ENCODE results near the gene SNU13.

The SNU13 gene

GRCh38 chr22:41656556-41656955 is 32.1 kb downstream of the SNU13 start:
- no peak overlapping the region for H3K9ac ChIP-seq (ENCODE audit: low read length)
- H3K36me3 ChIP-seq (ENCODE audit: control insufficient read depth in 1 of 2, insufficient read depth in 2 of 2, low read length in 2 of 2) = peaks cover 69 to 82% of the 10 kb centered on the region in 2 experiments
- no peak overlapping the region for H4K12ac ChIP-seq (ENCODE audit: low read depth, low read length)
- H3K23ac ChIP-seq (ENCODE audit: low read length) = no peak overlapping the region
- H3K27ac ChIP-seq (ENCODE audit: low read depth, low read length) = no peak overlapping the region
- peaks cover 1% of the 10 kb centered on the region for H3K9me3 ChIP-seq (ENCODE audit: insufficient read depth, low read depth, low read length)
- no peak overlapping the region for H2BK120ac ChIP-seq (ENCODE audit: insufficient read depth, low read length, poor library complexity)
- no peaks in the 10 kb centered on the region for H3K27me3 ChIP-seq (ENCODE audit: insufficient read depth, low read length)
- H2AFZ ChIP-seq (ENCODE audit: insufficient read depth, low read length, poor library complexity) = no peak overlapping the region
- no peaks in the 10 kb centered on the region for H3K79me1 ChIP-seq (ENCODE audit: low read length)
- no peak overlapping the region for H3K4me3 ChIP-seq (ENCODE audit: low read depth, low read length)
- no peaks in the 10 kb centered on the region for H3K79me2 ChIP-seq (ENCODE audit: control insufficient read depth, insufficient read depth, low read length, poor library complexity)
- H2BK5ac ChIP-seq (ENCODE audit: low read depth, low read length, poor library complexity) = no peak overlapping the region
- H2AK5ac ChIP-seq (ENCODE audit: low read length) = no peak overlapping the region
- H4K91ac ChIP-seq (ENCODE audit: low read depth, low read length) = no peak overlapping the region
- no peaks in the 10 kb centered on the region for H3K4me1 ChIP-seq (ENCODE audit: control insufficient read depth in 1 of 2, insufficient read depth in 2 of 2, low read length in 2 of 2)
- WGBS (ENCODE audit: extremely low coverage, insufficient coverage, insufficient read length) = no CpG with 5 or more reads among the region's 5 CpGs
- no peak overlapping the region for H3K18ac ChIP-seq (ENCODE audit: low read length)
- DNase-seq = no peak
- H4K8ac ChIP-seq (ENCODE audit: low read depth, low read length) = no peak overlapping the region
- no peak overlapping the region for H3K4me2 ChIP-seq (ENCODE audit: low read length)
- H3K14ac ChIP-seq (ENCODE audit: low read length) = no peak overlapping the region
- H2BK12ac ChIP-seq (ENCODE audit: low read length) = no peak overlapping the region
- no peak overlapping the region for H3K4ac ChIP-seq (ENCODE audit: low read depth, low read length)

- H3K4me3 ChIP-seq (ENCODE audit: low read depth, low read length) = no peak overlapping the region
- H2BK120ac ChIP-seq (ENCODE audit: insufficient read depth, low read length, poor library complexity) = no peak overlapping the region
- no peak overlapping the region for H3K23ac ChIP-seq (ENCODE audit: low read length)
- no peak overlapping the region for H3K27ac ChIP-seq (ENCODE audit: low read depth, low read length)
- H3K79me1 ChIP-seq (ENCODE audit: low read length) = no peaks in the 10 kb centered on the region
- H3K27me3 ChIP-seq (ENCODE audit: insufficient read depth, low read length) = no peaks in the 10 kb centered on the region
- H3K79me2 ChIP-seq (ENCODE audit: control insufficient read depth, insufficient read depth, low read length, poor library complexity) = no peaks in the 10 kb centered on the region
- no peak overlapping the region for H2BK5ac ChIP-seq (ENCODE audit: low read depth, low read length, poor library complexity)
- WGBS (ENCODE audit: extremely low coverage, insufficient coverage, insufficient read length) = no CpG with 5 or more reads among the region's 3 CpGs
- no peak for DNase-seq
- H3K4ac ChIP-seq (ENCODE audit: low read depth, low read length) = no peak overlapping the region
- no peak overlapping the region for H3K18ac ChIP-seq (ENCODE audit: low read length)
- no peak overlapping the region for H4K12ac ChIP-seq (ENCODE audit: low read depth, low read length)
- no peak overlapping the region for H2AFZ ChIP-seq (ENCODE audit: insufficient read depth, low read length, poor library complexity)
- H4K91ac ChIP-seq (ENCODE audit: low read depth, low read length) = no peak overlapping the region
- H2AK5ac ChIP-seq (ENCODE audit: low read length) = no peak overlapping the region
- H3K14ac ChIP-seq (ENCODE audit: low read length) = no peak overlapping the region
- no peak overlapping the region for H3K9ac ChIP-seq (ENCODE audit: low read length)
- no peak overlapping the region for H2BK12ac ChIP-seq (ENCODE audit: low read length)
- H3K36me3 ChIP-seq (ENCODE audit: control insufficient read depth in 1 of 2, insufficient read depth in 2 of 2, low read length in 2 of 2) = peaks cover 68 to 81% of the 10 kb centered on the region in 2 experiments
- H4K8ac ChIP-seq (ENCODE audit: low read depth, low read length) = no peak overlapping the region
- no peaks in the 10 kb centered on the region for H3K4me1 ChIP-seq (ENCODE audit: control insufficient read depth in 1 of 2, insufficient read depth in 2 of 2, low read length in 2 of 2)
- no peak overlapping the region for H3K4me2 ChIP-seq (ENCODE audit: low read length)
- no peaks in the 10 kb centered on the region for H3K9me3 ChIP-seq (ENCODE audit: insufficient read depth, low read depth, low read length)
These were observed 34.3 kb downstream of the SNU13 start for GRCh38 chr22:41654322-41654721.

- Histone ChIP-seq H3K4ac (ENCODE audit: low read depth, low read length) (no peak overlapping the region), H3K9me3 (ENCODE audit: insufficient read depth, low read depth, low read length) (no peaks in the 10 kb centered on the region), H2AK5ac (ENCODE audit: low read length) (no peak overlapping the region), H3K27me3 (ENCODE audit: insufficient read depth, low read length) (no peaks in the 10 kb centered on the region), H3K36me3 (ENCODE audit: control insufficient read depth in 1 of 2, insufficient read depth in 2 of 2, low read length in 2 of 2) (peaks cover 56 to 73% of the 10 kb centered on the region in 2 experiments), H2BK120ac (ENCODE audit: insufficient read depth, low read length, poor library complexity) (no peak overlapping the region), H2AFZ (ENCODE audit: insufficient read depth, low read length, poor library complexity) (no peak overlapping the region), H2BK12ac (ENCODE audit: low read length) (no peak overlapping the region), H4K91ac (ENCODE audit: low read depth, low read length) (no peak overlapping the region), H3K27ac (ENCODE audit: low read depth, low read length) (no peak overlapping the region), H3K79me1 (ENCODE audit: low read length) (no peaks in the 10 kb centered on the region), H3K14ac (ENCODE audit: low read length) (no peak overlapping the region), H3K9ac (ENCODE audit: low read length) (no peak overlapping the region), H3K18ac (ENCODE audit: low read length) (no peak overlapping the region), H3K23ac (ENCODE audit: low read length) (no peak overlapping the region), H3K4me1 (ENCODE audit: control insufficient read depth in 1 of 2, insufficient read depth in 2 of 2, low read length in 2 of 2) (no peaks in the 10 kb centered on the region), H3K79me2 (ENCODE audit: control insufficient read depth, insufficient read depth, low read length, poor library complexity) (no peaks in the 10 kb centered on the region), H2BK5ac (ENCODE audit: low read depth, low read length, poor library complexity) (no peak overlapping the region), H4K8ac (ENCODE audit: low read depth, low read length) (no peak overlapping the region), H4K12ac (ENCODE audit: low read depth, low read length) (no peak overlapping the region), H3K4me2 (ENCODE audit: low read length) (no peak overlapping the region), H3K4me3 (ENCODE audit: low read depth, low read length) (no peak overlapping the region)
- no CpG with 5 or more reads among the region's 11 CpGs for WGBS (ENCODE audit: extremely low coverage, insufficient coverage, insufficient read length)
- DNase-seq = no peak
These were observed 37.8 kb downstream of the SNU13 start for GRCh38 chr22:41650821-41651220.

- H4K12ac ChIP-seq (ENCODE audit: low read depth, low read length) = no peak overlapping the region
- H4K8ac ChIP-seq (ENCODE audit: low read depth, low read length) = no peak overlapping the region
- H3K4me3 ChIP-seq (ENCODE audit: low read depth, low read length) = no peak overlapping the region
- no CpG with 5 or more reads among the region's 1 CpG for WGBS (ENCODE audit: extremely low coverage, insufficient coverage, insufficient read length)
- H3K14ac ChIP-seq (ENCODE audit: low read length) = no peak overlapping the region
- H2AFZ ChIP-seq (ENCODE audit: insufficient read depth, low read length, poor library complexity) = no peak overlapping the region
- no peak overlapping the region for H3K27ac ChIP-seq (ENCODE audit: low read depth, low read length)
- no peaks in the 10 kb centered on the region for H3K79me1 ChIP-seq (ENCODE audit: low read length)
- no peak overlapping the region for H2BK5ac ChIP-seq (ENCODE audit: low read depth, low read length, poor library complexity)
- H2AK5ac ChIP-seq (ENCODE audit: low read length) = no peak overlapping the region
- H2BK12ac ChIP-seq (ENCODE audit: low read length) = no peak overlapping the region
- H3K36me3 ChIP-seq (ENCODE audit: control insufficient read depth in 1 of 2, insufficient read depth in 2 of 2, low read length in 2 of 2) = peaks cover 55 to 76% of the 10 kb centered on the region in 2 experiments
- H3K9ac ChIP-seq (ENCODE audit: low read length) = no peak overlapping the region
- no peak overlapping the region for H3K4me2 ChIP-seq (ENCODE audit: low read length)
- no peak for DNase-seq
- H3K27me3 ChIP-seq (ENCODE audit: insufficient read depth, low read length) = no peaks in the 10 kb centered on the region
- no peak overlapping the region for H3K23ac ChIP-seq (ENCODE audit: low read length)
- no peak overlapping the region for H4K91ac ChIP-seq (ENCODE audit: low read depth, low read length)
- H3K4me1 ChIP-seq (ENCODE audit: control insufficient read depth in 1 of 2, insufficient read depth in 2 of 2, low read length in 2 of 2) = no peaks in the 10 kb centered on the region
- H2BK120ac ChIP-seq (ENCODE audit: insufficient read depth, low read length, poor library complexity) = no peak overlapping the region
- no peaks in the 10 kb centered on the region for H3K79me2 ChIP-seq (ENCODE audit: control insufficient read depth, insufficient read depth, low read length, poor library complexity)
- H3K4ac ChIP-seq (ENCODE audit: low read depth, low read length) = no peak overlapping the region
- H3K18ac ChIP-seq (ENCODE audit: low read length) = no peak overlapping the region
- no peaks in the 10 kb centered on the region for H3K9me3 ChIP-seq (ENCODE audit: insufficient read depth, low read depth, low read length)
These were observed 38.4 kb downstream of the SNU13 start for GRCh38 chr22:41650229-41650628.
